ENCODE results near the gene INVS. TPM values are rescaled to one million over a fixed set of nuclear protein-coding genes. Genes with fewer than 3 reads are reported as not detected.
"Not testable (repeated sequence)": the region's sequence is repeated elsewhere in the genome, so short reads cannot be mapped to it uniquely, and the experiment has no call there.

The INVS gene
- polyA plus RNA-seq, 4 donors: 2.7 to 15.5 (median 6.4) TPM

GRCh38 chr9:100088202-100088601, 10.8 kb upstream of the INVS start:
- H3K4me1 ChIP-seq (ENCODE audit: control insufficient read depth in 3 of 3, insufficient read depth in 2 of 3, low read depth in 1 of 3, low read length in 2 of 3): peaks cover 0 to 8% (median 0%) of the 10 kb centered on the region in 3 donors
- no peak overlapping the region for H3K4me3 ChIP-seq (ENCODE audit: low read depth in 1 of 3, low read length in 3 of 3)
- H3K9me3 ChIP-seq (ENCODE audit: control insufficient read depth in 2 of 2, insufficient read depth in 1 of 2, low read depth in 1 of 2, low read length in 1 of 2): no peaks in the 10 kb centered on the region
- 66 to 73% (median 70%) methylated on average over 4 of the region's 4 CpGs for WGBS, 3 donors
- no peak for DNase-seq
- no peaks in the 10 kb centered on the region for H3K27me3 ChIP-seq (ENCODE audit: control insufficient read depth in 3 of 3, insufficient read depth in 3 of 3, low read length in 3 of 3)
- no peaks in the 10 kb centered on the region for H3K36me3 ChIP-seq (ENCODE audit: control insufficient read depth in 3 of 3, insufficient read depth in 2 of 3, low read depth in 1 of 3, low read length in 3 of 3)
- no peak overlapping the region for H3K27ac ChIP-seq (ENCODE audit: low read depth in 1 of 3, low read length in 2 of 3)
- FAIRE-seq: no peak

DNA sequence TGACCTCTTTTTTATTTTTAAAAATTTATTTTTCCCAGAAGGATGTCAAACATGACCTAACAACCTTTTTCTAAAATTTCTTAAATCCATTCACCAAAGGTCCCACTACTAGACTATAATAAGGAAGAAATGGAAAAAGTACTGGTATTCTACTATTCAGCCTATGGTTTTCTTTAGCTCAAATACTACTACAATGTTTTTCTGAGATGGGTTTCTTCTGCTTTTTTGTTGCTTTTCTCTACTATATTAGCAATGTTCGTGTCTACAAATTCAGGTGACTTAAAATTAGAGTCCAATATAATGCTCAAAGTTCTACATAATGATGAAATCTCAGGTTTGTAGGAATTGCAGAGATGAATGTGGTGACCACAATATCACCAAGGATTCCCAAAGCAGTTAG, 8.2 kb upstream of the INVS start:
- no peak overlapping the region for H3K4me3 ChIP-seq (ENCODE audit: low read depth in 1 of 3, low read length in 3 of 3)
- peaks cover 0 to 2% (median 1%) of the 10 kb centered on the region in 3 donors for H3K4me1 ChIP-seq (ENCODE audit: control insufficient read depth in 3 of 3, insufficient read depth in 2 of 3, low read depth in 1 of 3, low read length in 2 of 3)
- H3K36me3 ChIP-seq (ENCODE audit: control insufficient read depth in 3 of 3, insufficient read depth in 2 of 3, low read depth in 1 of 3, low read length in 3 of 3): no peaks in the 10 kb centered on the region
- no peaks in the 10 kb centered on the region for H3K27me3 ChIP-seq (ENCODE audit: control insufficient read depth in 3 of 3, insufficient read depth in 3 of 3, low read length in 3 of 3)
- no peak overlapping the region for H3K27ac ChIP-seq (ENCODE audit: low read depth in 1 of 3, low read length in 2 of 3)
- DNase-seq: no peak
- FAIRE-seq: no peak
- no peaks in the 10 kb centered on the region for H3K9me3 ChIP-seq (ENCODE audit: control insufficient read depth in 2 of 2, insufficient read depth in 1 of 2, low read depth in 1 of 2, low read length in 1 of 2)
- 96 to 97% (median 96%) methylated on average over 1 of the region's 1 CpG for WGBS, 3 donors

- no peaks in the 10 kb centered on the region for H3K9me3 ChIP-seq (ENCODE audit: control insufficient read depth in 2 of 2, insufficient read depth in 1 of 2, low read depth in 1 of 2, low read length in 1 of 2)
- H3K36me3 ChIP-seq (ENCODE audit: control insufficient read depth in 3 of 3, insufficient read depth in 2 of 3, low read depth in 1 of 3, low read length in 3 of 3): no peaks in the 10 kb centered on the region
- no peak overlapping the region for H3K4me3 ChIP-seq (ENCODE audit: low read depth in 1 of 3, low read length in 3 of 3)
- no peak for FAIRE-seq
- no peak for DNase-seq
- WGBS, 3 donors: 76 to 84% (median 78%) methylated on average over 1 of the region's 1 CpG
- H3K4me1 ChIP-seq (ENCODE audit: control insufficient read depth in 3 of 3, insufficient read depth in 2 of 3, low read depth in 1 of 3, low read length in 2 of 3): peaks cover 0 to 4% (median under 1%) of the 10 kb centered on the region in 3 donors
- no peaks in the 10 kb centered on the region for H3K27me3 ChIP-seq (ENCODE audit: control insufficient read depth in 3 of 3, insufficient read depth in 3 of 3, low read length in 3 of 3)
- no peak overlapping the region for H3K27ac ChIP-seq (ENCODE audit: low read depth in 1 of 3, low read length in 2 of 3)
These were observed 7.4 kb upstream of the INVS start for GRCh38 chr9:100091650-100092049.

- Histone ChIP-seq H3K4me1 (ENCODE audit: control insufficient read depth in 3 of 3, insufficient read depth in 2 of 3, low read depth in 1 of 3, low read length in 2 of 3) (peaks cover 0 to 4% (median 0%) of the 10 kb centered on the region in 3 donors), H3K27ac (ENCODE audit: low read depth in 1 of 3, low read length in 2 of 3) (no peak overlapping the region), H3K36me3 (ENCODE audit: control insufficient read depth in 3 of 3, insufficient read depth in 2 of 3, low read depth in 1 of 3, low read length in 3 of 3) (no peaks in the 10 kb centered on the region), H3K27me3 (ENCODE audit: control insufficient read depth in 3 of 3, insufficient read depth in 3 of 3, low read length in 3 of 3) (no peaks in the 10 kb centered on the region), H3K9me3 (ENCODE audit: control insufficient read depth in 2 of 2, insufficient read depth in 1 of 2, low read depth in 1 of 2, low read length in 1 of 2) (no peaks in the 10 kb centered on the region), H3K4me3 (ENCODE audit: low read depth in 1 of 3, low read length in 3 of 3) (no peak overlapping the region)
- 90 to 92% (median 92%) methylated on average over 1 of the region's 1 CpG for WGBS, 3 donors
- DNase-seq (no peak), FAIRE-seq (no peak)
These were observed 7.0 kb upstream of the INVS start for GRCh38 chr9:100092066-100092465.

GRCh38 chr9:100094411-100094810, 4.6 kb upstream of the INVS start:
- not testable (repeated sequence) for DNase-seq; H3K4me3 ChIP-seq (ENCODE audit: low read depth in 1 of 3, low read length in 3 of 3); H3K27ac ChIP-seq (ENCODE audit: low read depth in 1 of 3, low read length in 2 of 3); H3K27me3 ChIP-seq (ENCODE audit: control insufficient read depth in 3 of 3, insufficient read depth in 3 of 3, low read length in 3 of 3); H3K4me1 ChIP-seq (ENCODE audit: control insufficient read depth in 3 of 3, insufficient read depth in 2 of 3, low read depth in 1 of 3, low read length in 2 of 3); H3K9me3 ChIP-seq (ENCODE audit: control insufficient read depth in 2 of 2, insufficient read depth in 1 of 2, low read depth in 1 of 2, low read length in 1 of 2); H3K36me3 ChIP-seq (ENCODE audit: control insufficient read depth in 3 of 3, insufficient read depth in 2 of 3, low read depth in 1 of 3, low read length in 3 of 3); FAIRE-seq
- 95 to 99% (median 98%) methylated on average over 2 of the region's 2 CpGs for WGBS, 3 donors

- 70 to 85% (median 78%) methylated on average over 3 of the region's 3 CpGs for WGBS, 3 donors
These were observed 2.6 kb upstream of the INVS start for GRCh38 chr9:100096378-100096916.

DNA sequence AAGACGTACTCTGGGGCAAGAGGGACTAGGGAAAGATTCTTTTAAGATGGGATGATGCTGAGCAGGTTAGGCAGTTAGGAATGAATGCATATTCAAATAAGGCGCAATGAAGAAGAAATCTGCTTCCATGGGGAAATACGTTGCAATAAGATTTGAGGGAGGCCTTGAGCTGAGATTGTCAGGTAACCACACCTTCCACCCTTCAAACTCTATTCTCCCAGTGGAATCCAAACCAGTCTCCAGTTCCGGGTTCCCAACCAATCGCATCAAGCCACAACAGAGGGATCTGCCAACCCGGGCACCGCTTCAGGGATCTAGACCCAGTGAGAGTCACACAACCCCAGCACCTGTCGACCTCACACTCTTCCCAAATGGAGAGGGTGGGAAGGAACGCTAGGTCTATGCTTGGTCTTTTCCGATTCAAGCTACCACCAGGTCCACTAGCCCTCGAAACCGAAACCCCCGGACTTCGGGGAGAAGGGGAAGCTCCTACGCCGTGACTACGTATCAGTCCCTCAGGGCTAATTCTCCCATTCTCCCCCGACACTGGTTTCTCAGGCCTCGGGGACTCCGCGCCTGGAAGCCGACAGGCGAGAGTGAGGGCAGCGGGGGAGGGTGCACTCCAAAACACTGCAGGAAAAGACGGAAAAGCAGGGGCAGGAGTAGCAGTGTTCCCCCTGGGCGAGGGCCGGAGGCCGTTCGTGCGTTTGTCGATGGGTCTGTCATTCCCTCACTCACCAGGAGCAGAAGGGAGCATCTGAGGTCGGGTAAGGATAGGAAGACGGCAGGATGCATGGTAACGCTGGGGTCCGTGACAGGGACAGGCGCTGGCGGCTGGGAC, 777 bp upstream of the INVS start:
- H3K27ac ChIP-seq (ENCODE audit: low read depth in 1 of 3, low read length in 2 of 3): peak overlapping the region; percentile 94 to 99 (median 96)
- H3K4me1 ChIP-seq (ENCODE audit: control insufficient read depth in 3 of 3, insufficient read depth in 2 of 3, low read depth in 1 of 3, low read length in 2 of 3): peaks cover 0 to 7% (median 4%) of the 10 kb centered on the region in 3 donors
- no peaks in the 10 kb centered on the region for H3K9me3 ChIP-seq (ENCODE audit: control insufficient read depth in 2 of 2, insufficient read depth in 1 of 2, low read depth in 1 of 2, low read length in 1 of 2)
- DNase-seq (peak; percentile 88 to 93), FAIRE-seq (no peak)
- H3K36me3 ChIP-seq (ENCODE audit: control insufficient read depth in 3 of 3, insufficient read depth in 2 of 3, low read depth in 1 of 3, low read length in 3 of 3): no peaks in the 10 kb centered on the region
- WGBS, 3 donors: 1% methylated on average over 37 of the region's 37 CpGs
- no peaks in the 10 kb centered on the region for H3K27me3 ChIP-seq (ENCODE audit: control insufficient read depth in 3 of 3, insufficient read depth in 3 of 3, low read length in 3 of 3)
- peak overlapping the region; percentile 72 to 97 (median 89) for H3K4me3 ChIP-seq (ENCODE audit: low read depth in 1 of 3, low read length in 3 of 3)

More at GRCh38 chr9:100096378-100096916, 2.6 kb upstream of the INVS start:
- H3K9me3 ChIP-seq (ENCODE audit: control insufficient read depth in 2 of 2, insufficient read depth in 1 of 2, low read depth in 1 of 2, low read length in 1 of 2): no peaks in the 10 kb centered on the region
- no peaks in the 10 kb centered on the region for H3K36me3 ChIP-seq (ENCODE audit: control insufficient read depth in 3 of 3, insufficient read depth in 2 of 3, low read depth in 1 of 3, low read length in 3 of 3)
- H3K4me3 ChIP-seq (ENCODE audit: low read depth in 1 of 3, low read length in 3 of 3): no peak overlapping the region
- no peaks in the 10 kb centered on the region for H3K27me3 ChIP-seq (ENCODE audit: control insufficient read depth in 3 of 3, insufficient read depth in 3 of 3, low read length in 3 of 3)
- H3K27ac ChIP-seq (ENCODE audit: low read depth in 1 of 3, low read length in 2 of 3): no peak overlapping the region
- DNase-seq: no peak
- no peak for FAIRE-seq
- peaks cover 0 to 7% (median 4%) of the 10 kb centered on the region in 3 donors for H3K4me1 ChIP-seq (ENCODE audit: control insufficient read depth in 3 of 3, insufficient read depth in 2 of 3, low read depth in 1 of 3, low read length in 2 of 3)

GRCh38 chr9:100099722-100100042, 639 bp downstream of the INVS start:
- no peak for DNase-seq
- peak overlapping the region; percentile 63 to 99 (median 88) for H3K27ac ChIP-seq (ENCODE audit: low read depth in 1 of 3, low read length in 2 of 3)
- H3K4me3 ChIP-seq (ENCODE audit: low read depth in 1 of 3, low read length in 3 of 3): peak overlapping the region; percentile 69 to 97 (median 71)
- 2 to 6% (median 3%) methylated on average over 10 of the region's 10 CpGs for WGBS, 3 donors
- H3K36me3 ChIP-seq (ENCODE audit: control insufficient read depth in 3 of 3, insufficient read depth in 2 of 3, low read depth in 1 of 3, low read length in 3 of 3): peaks cover 0 to 2% (median 0%) of the 10 kb centered on the region in 3 donors
- no peaks in the 10 kb centered on the region for H3K9me3 ChIP-seq (ENCODE audit: control insufficient read depth in 2 of 2, insufficient read depth in 1 of 2, low read depth in 1 of 2, low read length in 1 of 2)
- FAIRE-seq: no peak
- H3K27me3 ChIP-seq (ENCODE audit: control insufficient read depth in 3 of 3, insufficient read depth in 3 of 3, low read length in 3 of 3): no peaks in the 10 kb centered on the region
- peaks cover 0 to 7% (median 4%) of the 10 kb centered on the region in 3 donors for H3K4me1 ChIP-seq (ENCODE audit: control insufficient read depth in 3 of 3, insufficient read depth in 2 of 3, low read depth in 1 of 3, low read length in 2 of 3)

All from small intestine (tissue), 7 donors.